ENCODE results near the gene PALLD. TPM values are rescaled to one million over a fixed set of nuclear protein-coding genes. Genes with fewer than 3 reads are reported as not detected.

PALLD gene
- total RNA-seq, 3 donors from 2014 or later = 112 to 663 (median 150) TPM

DNA sequence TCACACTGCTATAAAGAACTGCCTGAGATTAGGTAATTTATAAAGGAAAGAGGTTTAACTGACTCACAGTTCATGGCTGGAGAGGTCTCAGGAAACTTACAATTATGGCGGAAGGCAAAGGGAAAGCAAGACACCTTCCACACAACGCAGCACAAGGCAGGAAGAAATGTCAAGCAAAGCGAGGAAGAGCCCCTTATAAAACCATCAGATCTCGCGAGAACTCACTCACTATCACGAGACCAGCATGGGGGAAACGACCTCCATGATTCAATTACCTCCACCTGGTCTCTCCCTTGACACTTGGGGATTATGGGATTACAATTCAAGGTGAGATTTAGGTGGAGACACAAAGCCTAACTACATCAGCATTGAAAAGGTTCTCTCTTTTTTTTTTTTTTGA is 39.6 kb downstream of the PALLD start:
- Histone ChIP-seq H3K9me3 (no peaks in the 10 kb centered on the region), H3K4me1 (ENCODE audit: low read depth) (no peaks in the 10 kb centered on the region), H3K36me3 (ENCODE audit: low read depth) (no peaks in the 10 kb centered on the region), H3K4me3 (no peak overlapping the region)
- ATAC-seq (no peak), DNase-seq (no peak)
- intact Hi-C loops (cut with DNase I, micrococcal nuclease) = no loop called here
- no peak for TF ChIP-seq CTCF (IDR thresholded peaks at IDR 0.05)

DNA sequence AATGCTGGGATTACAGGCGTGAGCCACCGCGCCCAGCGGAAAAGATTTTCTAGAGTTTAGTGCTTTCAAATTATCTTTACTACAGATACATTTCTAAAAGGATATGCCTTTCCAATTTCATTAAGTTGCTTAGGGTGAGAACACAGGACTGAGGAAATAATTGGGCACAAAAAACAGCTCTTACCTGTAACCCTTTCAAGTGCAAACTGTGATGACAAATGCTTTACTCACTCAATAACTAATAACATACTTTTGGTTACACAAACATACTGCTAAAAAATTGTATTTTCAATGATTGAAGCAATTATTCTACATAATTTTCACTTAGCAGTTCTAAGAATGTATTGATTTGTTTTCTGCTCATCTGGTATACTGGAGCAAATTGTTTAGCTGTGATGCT is 40.2 kb downstream of the PALLD start:
- no peak for TF ChIP-seq CTCF (IDR thresholded peaks at IDR 0.05)
- DNase-seq = no peak
- no peak for ATAC-seq
- Histone ChIP-seq H3K36me3 (ENCODE audit: low read depth) (no peaks in the 10 kb centered on the region), H3K9me3 (no peaks in the 10 kb centered on the region), H3K4me1 (ENCODE audit: low read depth) (no peaks in the 10 kb centered on the region), H3K4me3 (no peak overlapping the region)
- intact Hi-C loops (cut with DNase I, micrococcal nuclease) = no loop called here

DNA sequence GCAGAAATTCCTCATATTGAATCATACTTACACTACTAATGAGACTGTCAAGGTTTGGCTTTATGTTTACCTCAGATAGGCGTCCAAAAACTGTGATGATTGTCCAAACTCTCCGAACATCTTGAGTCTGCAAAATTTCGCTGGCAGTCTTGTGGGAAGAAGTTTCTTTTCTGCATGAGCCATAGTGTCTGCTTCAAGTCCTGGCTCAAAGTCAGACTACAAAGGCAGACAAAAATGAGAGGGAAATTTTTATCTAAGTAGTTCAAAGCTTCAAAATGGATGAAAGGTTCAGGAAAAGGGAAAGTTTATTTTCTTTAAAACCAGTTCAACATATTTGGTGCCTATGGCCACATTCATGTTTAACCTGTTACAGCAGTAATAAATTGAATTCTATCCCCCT is 40.7 kb downstream of the PALLD start:
- no peaks in the 10 kb centered on the region for H3K36me3 ChIP-seq (ENCODE audit: low read depth)
- no peak overlapping the region for H3K4me3 ChIP-seq
- no peak for TF ChIP-seq CTCF (IDR thresholded peaks at IDR 0.05)
- intact Hi-C loops (cut with DNase I, micrococcal nuclease) = no loop called here
- ATAC-seq (no peak), DNase-seq (no peak)
- H3K9me3 ChIP-seq = no peaks in the 10 kb centered on the region
- H3K4me1 ChIP-seq (ENCODE audit: low read depth) = no peaks in the 10 kb centered on the region

DNA sequence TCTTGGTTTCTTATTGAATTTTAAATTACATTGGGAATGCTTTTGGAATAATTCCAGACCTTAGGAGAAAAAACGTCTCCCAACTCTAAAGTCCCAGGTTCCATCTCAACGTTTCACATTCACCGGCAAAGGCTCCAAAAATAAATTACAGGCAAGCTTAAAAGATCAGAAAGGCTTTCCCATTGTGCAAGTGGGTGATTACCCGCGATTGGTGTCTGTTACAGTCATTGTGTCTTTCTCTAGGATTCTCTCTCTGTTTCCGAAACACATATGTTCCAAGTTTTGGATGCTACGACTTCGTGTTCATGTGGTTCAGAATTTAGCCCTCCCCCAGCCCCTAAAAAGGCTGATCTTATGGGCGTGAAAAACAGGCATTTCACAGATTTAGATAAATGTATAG is 41.8 kb downstream of the PALLD start:
- H3K4me1 ChIP-seq (ENCODE audit: low read depth) = no peaks in the 10 kb centered on the region
- no peak for DNase-seq
- no peak overlapping the region for H3K4me3 ChIP-seq
- no peak for TF ChIP-seq CTCF (IDR thresholded peaks at IDR 0.05)
- no peaks in the 10 kb centered on the region for H3K9me3 ChIP-seq
- intact Hi-C loops (cut with DNase I, micrococcal nuclease) = no loop called here
- ATAC-seq = no peak
- H3K36me3 ChIP-seq (ENCODE audit: low read depth) = no peaks in the 10 kb centered on the region

- DNase-seq = no peak
- no peak for ATAC-seq
- intact Hi-C loops (cut with DNase I, micrococcal nuclease) = no loop called here
- no peaks in the 10 kb centered on the region for H3K9me3 ChIP-seq
- no peaks in the 10 kb centered on the region for H3K4me1 ChIP-seq (ENCODE audit: low read depth)
- H3K36me3 ChIP-seq (ENCODE audit: low read depth) = no peaks in the 10 kb centered on the region
- no peak for TF ChIP-seq CTCF (IDR thresholded peaks at IDR 0.05)
- H3K4me3 ChIP-seq = no peak overlapping the region
Measured at GRCh38 chr4:168540086-168540485, 43.2 kb downstream of the PALLD start.

Data from mucosa of descending colon (tissue), 3 donors.